HFF-Myc (cell line): ENCODE results near the gene LARP1.
A peak's percentile ranks its signal among the peaks of the same experiment; 100 is the strongest.

Experiments
- DNase-seq: peaks from one replicate; pipeline ENCODE4 v3.0.0-alpha.2; 2011; ENCODE audit warnings: low read depth; ENCODE audit errors: extremely low read depth
- H3K4me3 ChIP-seq: replicated peaks from 2 replicates; pipeline ENCODE4 v1.5.1; 2011; ENCODE audit warnings: low read depth, mild to moderate bottlenecking, control low read depth, low read length
- CTCF ChIP-seq: IDR thresholded peaks from 2 replicates; pipeline ENCODE4 v1.5.1; 2012; ENCODE audit warnings: mild to moderate bottlenecking, low read depth, low read length, control low read depth; ENCODE audit errors: missing control alignments

LARP1 gene

GRCh38 chr5:154768207-154768606, 13.0 kb downstream of the LARP1 start:
- no peak for DNase-seq
- TF ChIP-seq CTCF, result no peak
- no peak overlapping the region for H3K4me3 ChIP-seq

- TF ChIP-seq CTCF, result no peak
- H3K4me3 ChIP-seq, result no peak overlapping the region
- DNase-seq, result no peak
Observed at GRCh38 chr5:154770111-154770510, 14.9 kb downstream of the LARP1 start.

- peak; percentile 50 for DNase-seq
- no peak for TF ChIP-seq CTCF
- H3K4me3 ChIP-seq, result no peak overlapping the region
Observed at GRCh38 chr5:154771383-154771901, 16.3 kb downstream of the LARP1 start.

- no peak overlapping the region for H3K4me3 ChIP-seq
- DNase-seq, result no peak
- TF ChIP-seq CTCF, result no peak
Observed at GRCh38 chr5:154773326-154773725, 18.1 kb downstream of the LARP1 start.

- no peak overlapping the region for H3K4me3 ChIP-seq
- TF ChIP-seq CTCF, result no peak
- DNase-seq, result no peak
Observed at GRCh38 chr5:154776167-154776566, 21.0 kb downstream of the LARP1 start.

GRCh38 chr5:154778534-154778933, 23.4 kb downstream of the LARP1 start:
- DNase-seq, result no peak
- no peak for TF ChIP-seq CTCF
- H3K4me3 ChIP-seq, result no peak overlapping the region

GRCh38 chr5:154779105-154779504, 23.9 kb downstream of the LARP1 start:
- H3K4me3 ChIP-seq, result no peak overlapping the region
- peak; percentile 40 for DNase-seq
- TF ChIP-seq CTCF, result no peak
